Hematopoietic multipotent progenitor cell treated with erythropoietin and hydrocortisone succinate and interleukin-3 and kit ligand, for 17 days (in vitro differentiated cells): Measurements from ENCODE around the gene DST.
"Not testable (repeated sequence)": the region's sequence is repeated elsewhere in the genome, so short reads cannot be mapped to it uniquely, and the experiment has no call there.

ENCODE experiments used
- DNase-seq: peaks from one replicate; pipeline ENCODE4 v3.0.0-alpha.2; 2015; ENCODE audit warnings: low spot score

DST gene

GRCh38 chr6:56570413-56571359 is 72.0 kb downstream of the DST start:
- DNase-seq: peak; percentile 42

GRCh38 chr6:56567501-56567900 is 75.2 kb downstream of the DST start:
- DNase-seq: no peak

GRCh38 chr6:56562730-56563129 is 80.0 kb downstream of the DST start:
- not testable (repeated sequence) for DNase-seq

GRCh38 chr6:56556751-56557540 is 85.7 kb downstream of the DST start:
- no peak for DNase-seq

GRCh38 chr6:56555438-56555872 is 87.2 kb downstream of the DST start:
- no peak for DNase-seq

GRCh38 chr6:56552187-56553130 is 90.2 kb downstream of the DST start:
- DNase-seq: no peak

GRCh38 chr6:56551409-56552120 is 91.1 kb downstream of the DST start:
- DNase-seq: no peak

- no peak for DNase-seq
Observed at GRCh38 chr6:56550301-56550700, 92.4 kb downstream of the DST start.

- DNase-seq: peak; percentile 45
Observed at GRCh38 chr6:56549014-56549413, 93.7 kb downstream of the DST start.

- DNase-seq: no peak
Observed at GRCh38 chr6:56547687-56548086, 95.0 kb downstream of the DST start.

GRCh38 chr6:56542364-56543331 is 100.0 kb downstream of the DST start:
- peak; percentile 91 for DNase-seq

- DNase-seq: no peak
Observed at GRCh38 chr6:56541741-56542360, 100.8 kb downstream of the DST start.

- peak; percentile 40 for DNase-seq
Observed at GRCh38 chr6:56541030-56541600, 101.6 kb downstream of the DST start.

GRCh38 chr6:56540232-56541029 is 102.3 kb downstream of the DST start:
- no peak for DNase-seq

- DNase-seq: no peak
Observed at GRCh38 chr6:56539527-56540105, 103.1 kb downstream of the DST start.

- DNase-seq: no peak
Observed at GRCh38 chr6:56538851-56539250, 103.8 kb downstream of the DST start.

GRCh38 chr6:56537223-56537770 is 105.4 kb downstream of the DST start:
- DNase-seq: no peak

GRCh38 chr6:56536536-56536935 is 106.2 kb downstream of the DST start:
- DNase-seq: no peak
